ENCODE data around the gene AATF. TPM values are rescaled to one million over a fixed set of nuclear protein-coding genes. Genes with fewer than 3 reads are reported as not detected.

AATF gene
- total RNA-seq, 4 donors from 2014 or later, result 26.9 to 57.8 (median 35.4) TPM

GRCh38 chr17:37101306-37101705, 152.6 kb downstream of the AATF start:
- no peak overlapping the region for H3K27ac ChIP-seq
- H3K36me3 ChIP-seq, result peaks cover 0 to 23% (median 0%) of the 10 kb centered on the region in 3 donors
- DNase-seq, result no peak
- TF ChIP-seq POLR2A (IDR thresholded peaks at IDR 0.05), result no peak
- TF ChIP-seq, protein P1, sequence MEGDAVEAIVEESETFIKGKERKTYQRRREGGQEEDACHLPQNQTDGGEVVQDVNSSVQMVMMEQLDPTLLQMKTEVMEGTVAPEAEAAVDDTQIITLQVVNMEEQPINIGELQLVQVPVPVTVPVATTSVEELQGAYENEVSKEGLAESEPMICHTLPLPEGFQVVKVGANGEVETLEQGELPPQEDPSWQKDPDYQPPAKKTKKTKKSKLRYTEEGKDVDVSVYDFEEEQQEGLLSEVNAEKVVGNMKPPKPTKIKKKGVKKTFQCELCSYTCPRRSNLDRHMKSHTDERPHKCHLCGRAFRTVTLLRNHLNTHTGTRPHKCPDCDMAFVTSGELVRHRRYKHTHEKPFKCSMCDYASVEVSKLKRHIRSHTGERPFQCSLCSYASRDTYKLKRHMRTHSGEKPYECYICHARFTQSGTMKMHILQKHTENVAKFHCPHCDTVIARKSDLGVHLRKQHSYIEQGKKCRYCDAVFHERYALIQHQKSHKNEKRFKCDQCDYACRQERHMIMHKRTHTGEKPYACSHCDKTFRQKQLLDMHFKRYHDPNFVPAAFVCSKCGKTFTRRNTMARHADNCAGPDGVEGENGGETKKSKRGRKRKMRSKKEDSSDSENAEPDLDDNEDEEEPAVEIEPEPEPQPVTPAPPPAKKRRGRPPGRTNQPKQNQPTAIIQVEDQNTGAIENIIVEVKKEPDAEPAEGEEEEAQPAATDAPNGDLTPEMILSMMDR (IDR thresholded peaks at IDR 0.05), result no peak
- H3K27me3 ChIP-seq, result no peaks in the 10 kb centered on the region
- H3K9me3 ChIP-seq, result no peaks in the 10 kb centered on the region
- no peak overlapping the region for H3K4me3 ChIP-seq
- no peaks in the 10 kb centered on the region for H3K4me1 ChIP-seq

DNA sequence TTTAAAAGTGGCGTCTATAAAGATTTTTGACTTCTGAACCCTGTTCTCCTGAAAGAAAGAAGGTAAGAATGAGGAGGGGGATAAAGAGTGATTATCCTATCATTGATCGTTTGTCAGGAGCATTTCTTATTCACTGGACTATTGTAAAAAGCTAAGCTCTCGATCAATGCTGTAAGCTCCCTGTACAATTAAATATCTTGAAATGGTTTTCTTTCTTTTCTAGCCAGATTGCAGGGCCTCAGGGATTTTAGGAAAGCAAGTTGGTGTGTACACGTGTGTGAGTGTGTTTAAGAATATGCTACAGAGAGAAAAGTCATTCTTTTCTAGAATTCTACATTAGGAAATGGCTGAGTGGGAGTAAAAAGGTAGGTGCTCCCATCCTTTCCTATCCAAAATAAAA, 154.5 kb downstream of the AATF start:
- Histone ChIP-seq H3K27me3 (no peaks in the 10 kb centered on the region), H3K27ac (no peak overlapping the region), H3K9me3 (no peaks in the 10 kb centered on the region), H3K4me3 (no peak overlapping the region), H3K4me1 (no peaks in the 10 kb centered on the region), H3K36me3 (peaks cover 0 to 11% (median 0%) of the 10 kb centered on the region in 3 donors)
- TF ChIP-seq, protein P1 (IDR thresholded peaks at IDR 0.05), result no peak
- no peak for TF ChIP-seq POLR2A (IDR thresholded peaks at IDR 0.05)
- DNase-seq, result no peak

DNA sequence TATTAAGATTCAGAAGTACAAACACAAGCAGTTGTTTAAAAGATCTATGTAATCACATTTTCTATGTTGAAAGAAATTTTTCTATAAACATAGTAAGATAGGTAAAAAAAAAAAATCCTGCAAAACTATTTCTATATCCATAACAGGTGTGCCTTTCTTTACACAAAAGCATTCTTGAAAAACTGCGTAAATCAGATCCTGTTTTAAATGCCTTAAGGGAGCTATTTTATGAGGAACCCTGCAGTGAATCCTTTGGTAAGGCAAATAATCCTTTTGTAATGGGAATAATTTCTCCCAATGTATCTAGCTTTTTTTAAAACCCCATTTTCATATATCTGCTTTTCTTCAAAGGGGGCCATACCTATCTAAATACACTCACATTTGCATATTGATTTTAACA, 157.3 kb downstream of the AATF start:
- DNase-seq, result no peak
- H3K27ac ChIP-seq, result no peak overlapping the region

More for the DNA sequence above, 157.3 kb downstream of the AATF start:
- Histone ChIP-seq H3K4me3 (no peak overlapping the region), H3K36me3 (peaks cover 0 to 19% (median 0%) of the 10 kb centered on the region in 3 donors), H3K27me3 (no peaks in the 10 kb centered on the region), H3K4me1 (no peaks in the 10 kb centered on the region), H3K9me3 (no peaks in the 10 kb centered on the region)
- no peak for TF ChIP-seq POLR2A (IDR thresholded peaks at IDR 0.05)
- TF ChIP-seq, protein P1 (IDR thresholded peaks at IDR 0.05), result no peak

Small RNA genes within 50 kb of the gene (small RNA-seq; reads per million reads assigned to genes)
- gene AC243773.2 (0 reads per million in 2 donors), gene MIR2909 (0 reads per million in 2 donors)

Other genes starting within 250 kb of the AATF start
- not detected for gene LHX1, start 11.5 kb upstream of the AATF start, total RNA-seq

Data from Peyer's patch (tissue), 4 donors.